HPDE6-E6E7 (cell line): ENCODE data around the gene TANC1.

Source experiments
- DNase-seq: peaks from one replicate; pipeline ENCODE4 v3.0.0; 2011; ENCODE audit warnings: missing footprints; ENCODE audit errors: extremely low spot score

Gene TANC1

DNA sequence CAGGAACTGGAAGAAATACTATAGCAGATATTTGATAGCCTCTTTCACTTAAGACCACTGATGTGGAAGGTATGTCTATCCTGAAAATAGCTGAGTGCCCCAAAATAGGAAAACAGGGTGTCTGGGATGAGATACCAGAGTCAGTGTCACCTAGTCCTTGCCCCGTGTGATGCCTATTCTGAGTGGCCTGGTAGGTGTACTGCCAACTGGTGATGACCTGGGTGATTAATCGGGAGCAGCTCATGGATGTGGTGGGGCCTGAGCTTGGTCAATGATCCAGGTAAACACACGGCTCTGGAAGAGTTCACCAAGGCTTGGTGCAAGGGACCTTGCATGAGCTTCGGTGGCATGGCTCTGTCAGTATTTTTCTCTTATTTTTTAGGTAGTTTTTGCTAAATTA, 95.2 kb downstream of the TANC1 start:
- no peak for DNase-seq

DNA sequence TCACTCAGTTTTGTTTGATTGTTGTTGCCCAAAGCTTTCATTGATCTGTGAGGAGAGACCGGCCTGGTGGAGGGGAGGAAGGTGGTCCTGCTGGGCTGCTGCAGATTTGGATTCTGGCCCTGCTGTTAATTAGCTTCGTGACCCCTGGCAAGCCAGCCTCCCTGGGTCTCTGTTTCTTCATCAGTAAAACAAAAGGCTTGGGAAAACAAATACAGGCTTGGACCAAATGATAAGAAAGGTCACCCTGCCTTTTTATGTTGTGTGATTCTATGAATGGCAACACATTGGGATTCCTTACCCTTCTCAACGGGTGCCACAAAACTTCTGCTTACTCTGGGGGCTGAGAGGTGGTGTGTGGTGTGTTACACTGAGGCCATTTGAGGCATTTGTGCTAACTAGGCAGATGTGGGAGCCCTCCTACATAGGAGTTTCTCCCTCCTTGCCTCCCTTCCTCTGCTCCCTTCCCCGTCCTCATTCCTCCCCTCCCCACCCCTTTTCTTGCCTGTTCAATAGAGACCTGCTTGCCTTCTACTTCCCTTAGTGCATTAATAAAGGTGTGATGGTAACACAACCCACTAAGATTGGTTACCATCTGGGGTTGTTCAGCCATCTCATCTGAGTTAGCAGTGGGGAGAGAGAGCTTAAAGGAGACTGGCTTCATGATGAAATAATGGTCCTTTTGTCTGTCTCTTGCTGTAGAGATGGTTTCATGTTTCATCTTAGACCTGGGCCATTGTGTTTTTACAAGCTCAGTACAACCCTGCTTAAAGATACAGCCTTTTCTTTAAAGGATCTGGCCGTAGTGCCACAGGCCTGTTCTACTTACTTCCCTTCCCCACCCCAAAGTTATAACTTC, 96.2 kb downstream of the TANC1 start:
- DNase-seq, result peak; percentile 26

DNA sequence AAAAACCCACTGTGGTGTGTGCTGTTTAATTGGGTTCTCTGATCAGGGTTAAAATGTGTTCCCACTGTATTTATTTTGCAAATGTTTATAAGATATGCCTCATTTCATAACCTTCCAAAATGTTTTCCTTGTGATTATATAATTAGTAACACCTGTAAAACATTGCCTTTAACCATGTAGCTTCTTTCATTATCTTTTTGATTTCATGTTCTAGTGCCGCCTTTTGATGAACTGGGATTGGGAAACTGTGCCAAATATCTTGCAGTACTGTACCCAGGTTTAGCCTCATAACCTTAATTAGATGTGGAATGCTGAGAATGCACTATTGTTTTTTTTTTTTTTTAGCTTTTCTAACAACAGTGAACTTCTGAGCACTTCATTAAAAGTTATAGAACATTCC, 96.9 kb downstream of the TANC1 start:
- DNase-seq, result no peak

DNA sequence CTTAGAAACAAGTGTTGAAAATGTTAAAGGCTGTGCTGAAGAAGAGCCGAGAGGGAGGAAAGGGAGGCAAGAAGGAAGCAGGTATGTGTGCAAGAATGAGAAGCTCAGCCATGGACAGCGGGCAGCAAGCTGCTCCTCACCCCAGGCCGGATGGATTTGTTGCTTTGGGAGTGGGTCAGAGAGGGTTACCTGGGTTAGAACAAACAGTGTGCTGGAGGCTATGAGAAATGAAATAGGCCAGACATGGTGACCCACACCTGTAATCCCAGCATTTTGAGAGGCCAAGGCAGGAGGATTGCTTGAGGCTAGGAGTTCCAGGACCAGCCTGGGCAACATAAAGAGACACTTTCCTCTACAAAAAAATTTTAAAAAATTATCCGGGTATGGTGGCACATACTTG, 97.5 kb downstream of the TANC1 start:
- DNase-seq, result no peak

DNA sequence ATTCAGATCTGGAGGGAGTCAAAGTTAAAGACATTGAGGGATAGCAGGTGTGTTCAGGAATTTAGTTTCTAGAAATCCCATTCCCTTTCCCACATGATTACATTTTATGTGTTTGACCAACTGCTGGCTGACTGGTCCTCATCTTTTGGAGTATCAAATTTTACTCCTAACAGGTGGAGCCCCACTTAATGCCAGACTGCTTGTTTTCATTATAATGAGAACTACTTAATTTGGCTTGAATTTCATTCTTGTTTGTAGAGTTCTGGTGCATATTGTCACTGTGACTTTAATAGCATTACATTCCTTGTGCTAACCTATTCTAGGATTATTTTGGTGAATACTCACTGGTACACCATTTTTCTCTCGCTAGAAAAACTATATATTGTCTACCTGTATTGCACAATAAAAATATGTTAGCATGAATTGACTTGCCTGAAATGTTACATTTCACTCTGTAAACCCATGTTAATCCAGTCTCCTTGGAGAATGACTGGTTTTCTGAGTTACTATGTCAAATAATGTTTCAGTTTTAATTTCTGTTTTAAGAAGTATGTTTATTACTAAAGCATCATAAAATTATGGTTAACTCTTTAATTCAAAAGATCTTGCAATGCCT, 98.2 kb downstream of the TANC1 start:
- DNase-seq, result no peak

DNA sequence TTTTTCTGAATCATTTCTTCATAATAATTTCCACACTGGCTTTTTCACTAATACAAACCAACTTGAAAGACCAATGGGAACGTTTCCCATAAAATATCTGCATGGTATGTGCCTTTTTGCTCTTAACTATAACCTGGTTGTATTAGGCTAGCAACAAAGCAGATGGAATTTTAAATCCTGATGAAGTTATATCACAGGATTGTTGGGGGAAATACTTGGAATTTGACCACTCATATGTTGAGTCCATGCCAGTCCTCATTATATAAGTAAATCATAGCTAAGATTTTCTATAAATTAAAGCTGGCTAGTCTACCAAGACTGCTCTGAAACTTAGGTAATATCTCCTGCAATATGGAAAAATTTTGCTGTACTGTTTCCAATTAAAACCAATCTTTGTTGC, 99.5 kb downstream of the TANC1 start:
- DNase-seq, result no peak

DNA sequence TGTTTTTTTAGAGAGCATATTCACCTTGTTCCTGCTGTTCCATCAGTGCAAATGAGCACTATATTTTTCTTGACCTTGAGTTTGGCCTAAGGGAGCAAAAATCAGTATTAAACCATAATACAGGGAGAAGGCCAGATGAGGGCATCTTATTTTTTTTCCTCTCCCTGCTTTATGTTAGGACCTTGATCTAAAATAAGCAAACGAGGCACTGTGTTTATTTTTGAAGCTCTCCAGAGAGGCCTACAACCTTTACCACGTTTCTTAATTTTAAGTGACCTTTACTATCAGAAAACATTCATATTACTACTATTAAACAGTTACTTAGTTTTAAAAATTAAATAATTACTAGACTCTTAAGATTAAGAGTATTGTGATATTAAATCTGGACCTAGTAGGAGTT, 100.8 kb downstream of the TANC1 start:
- DNase-seq, result no peak

DNA sequence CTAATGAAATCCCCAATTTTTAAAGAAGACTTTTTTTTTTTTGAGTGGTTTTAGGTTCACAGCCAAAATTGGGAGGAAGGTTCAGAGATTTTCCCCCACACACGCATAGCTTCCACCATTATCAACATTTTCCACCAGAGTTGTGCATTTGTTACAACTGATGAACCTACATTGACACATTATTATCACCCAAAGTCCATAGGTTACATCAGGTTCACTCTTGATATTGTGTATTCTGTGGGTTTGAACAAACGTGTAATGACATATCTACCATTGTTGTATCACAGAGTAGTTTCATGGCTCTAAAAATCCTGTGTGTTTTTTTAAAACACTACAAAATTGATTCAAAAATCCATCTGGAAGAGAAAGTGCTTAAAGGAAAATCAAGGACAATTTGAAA, 101.8 kb downstream of the TANC1 start:
- DNase-seq, result no peak

DNA sequence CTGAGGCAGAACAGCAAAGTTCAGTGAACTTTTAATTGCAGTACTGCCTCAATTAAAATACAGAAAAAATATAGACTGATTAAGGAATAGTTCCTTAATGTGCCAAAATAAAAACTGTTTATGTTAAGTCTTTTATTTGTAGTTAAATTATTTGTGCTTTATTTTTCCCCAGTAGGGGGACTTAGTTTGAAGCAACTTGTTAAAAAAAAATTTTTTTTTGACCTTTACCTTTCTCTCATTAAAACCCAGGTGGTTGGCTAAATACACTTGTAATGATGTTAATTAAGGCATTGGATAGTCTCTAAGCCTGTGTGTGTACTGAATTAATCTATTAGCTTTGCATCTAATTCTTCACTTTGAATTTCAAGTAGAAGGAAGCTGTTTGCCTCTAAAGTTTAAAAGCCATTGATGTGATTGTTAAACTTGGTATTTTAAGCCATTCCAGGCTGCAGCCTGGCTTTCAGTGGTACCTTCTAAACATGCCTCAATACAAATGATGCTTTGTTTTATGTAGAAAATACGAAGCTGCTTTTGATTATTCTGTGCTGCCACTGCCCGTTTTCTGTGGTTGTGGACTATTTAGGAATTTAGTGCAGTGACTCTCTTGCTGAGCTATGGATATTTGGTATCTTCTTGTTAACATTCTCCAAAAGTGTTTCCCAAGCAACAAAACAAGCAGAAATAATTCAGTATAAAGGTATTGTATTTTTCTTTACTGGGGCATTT, 102.9 kb downstream of the TANC1 start:
- no peak for DNase-seq

DNA sequence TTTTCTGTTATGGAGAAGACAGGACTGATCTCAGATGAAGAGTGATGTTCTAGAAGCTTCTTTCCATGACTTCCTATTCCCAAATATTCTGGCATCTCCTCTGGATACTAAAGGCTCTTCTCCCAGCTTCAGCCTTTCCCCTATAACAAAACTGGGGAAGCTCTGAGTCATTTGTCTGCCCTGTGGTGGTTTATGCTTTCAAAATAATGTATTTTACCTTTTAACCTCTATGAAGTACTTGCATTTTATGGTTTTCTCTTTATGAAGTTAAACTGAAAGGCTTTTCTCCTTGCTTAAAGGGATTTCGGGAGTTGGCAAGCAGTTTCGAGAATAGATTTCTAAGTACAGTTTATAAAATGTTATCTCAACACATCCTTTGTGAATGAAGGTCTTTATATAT, 104.4 kb downstream of the TANC1 start:
- no peak for DNase-seq

DNA sequence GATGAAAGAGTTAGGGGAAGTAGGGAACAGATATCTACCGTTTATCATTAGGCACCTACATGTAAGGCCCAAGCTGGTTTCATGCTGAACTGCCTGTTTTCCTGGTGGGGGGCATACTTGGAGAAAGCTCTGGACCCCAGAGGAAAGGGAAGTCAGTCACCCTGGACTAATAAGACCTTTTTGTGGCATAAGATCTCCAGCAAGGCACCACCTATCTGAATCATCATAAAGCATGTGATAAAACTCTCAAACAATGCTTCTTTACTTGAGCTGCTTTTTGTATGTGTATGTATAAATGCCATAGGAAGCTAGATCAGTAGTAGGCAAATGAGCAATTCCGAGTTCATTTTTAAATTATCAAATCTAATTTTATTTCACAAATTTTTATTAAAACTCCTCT, 104.8 kb downstream of the TANC1 start:
- no peak for DNase-seq

DNA sequence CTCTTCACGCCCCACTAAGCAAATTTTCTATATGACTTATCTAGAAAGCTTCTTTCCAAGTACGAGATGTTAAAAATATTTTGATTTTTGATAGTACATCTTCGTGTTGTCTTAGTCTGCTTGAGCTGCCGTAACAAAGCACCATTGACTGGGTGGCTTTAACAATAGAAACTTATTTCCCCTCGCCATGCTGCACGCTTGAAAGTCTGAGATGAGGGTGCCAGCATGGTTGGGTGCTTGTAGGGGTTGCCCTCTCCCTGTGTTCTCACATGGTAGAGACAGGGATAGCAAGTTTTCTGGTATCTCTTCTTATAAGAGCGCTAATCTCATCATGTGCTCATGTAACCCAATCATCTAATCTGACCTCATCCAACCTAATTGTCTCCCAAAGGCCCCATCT, 106.2 kb downstream of the TANC1 start:
- DNase-seq, result no peak

DNA sequence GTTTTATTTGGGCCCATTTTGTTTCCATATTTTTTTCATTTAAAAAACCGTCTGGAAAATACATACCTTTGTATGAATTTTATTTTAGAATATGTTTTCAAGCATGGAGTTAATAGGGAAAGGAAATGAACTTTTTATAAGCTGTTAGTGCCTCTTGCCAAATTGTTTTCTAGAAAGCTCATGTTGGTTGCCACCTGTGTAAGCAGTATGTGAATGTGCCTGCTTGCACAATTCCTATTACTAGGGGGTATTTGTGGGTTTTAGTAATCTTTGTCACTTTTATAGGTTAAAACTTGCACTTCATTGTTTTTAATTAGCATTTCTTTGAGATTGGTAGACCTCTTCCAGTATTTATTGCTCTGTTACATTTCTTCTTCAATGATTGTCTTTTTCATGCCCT, 107.3 kb downstream of the TANC1 start:
- no peak for DNase-seq

DNA sequence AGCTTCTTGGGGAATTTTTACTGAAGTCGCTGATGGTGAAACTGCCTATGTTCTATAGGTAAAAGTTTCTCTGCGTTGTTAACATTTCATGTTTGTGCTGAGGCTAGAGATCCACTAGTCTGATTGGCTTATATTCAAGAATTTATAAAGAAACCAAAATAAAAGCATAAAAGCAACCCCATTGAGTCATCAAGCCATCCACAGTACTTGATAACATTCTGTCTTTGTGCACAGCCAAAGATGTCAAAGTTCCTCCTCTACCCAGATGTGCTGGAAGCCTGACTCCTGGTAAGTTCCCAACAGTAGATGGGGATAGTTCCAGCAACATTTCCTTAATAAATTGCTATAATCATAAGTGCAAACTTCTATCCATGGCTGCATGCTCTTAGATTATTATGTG, 107.8 kb downstream of the TANC1 start:
- no peak for DNase-seq

DNA sequence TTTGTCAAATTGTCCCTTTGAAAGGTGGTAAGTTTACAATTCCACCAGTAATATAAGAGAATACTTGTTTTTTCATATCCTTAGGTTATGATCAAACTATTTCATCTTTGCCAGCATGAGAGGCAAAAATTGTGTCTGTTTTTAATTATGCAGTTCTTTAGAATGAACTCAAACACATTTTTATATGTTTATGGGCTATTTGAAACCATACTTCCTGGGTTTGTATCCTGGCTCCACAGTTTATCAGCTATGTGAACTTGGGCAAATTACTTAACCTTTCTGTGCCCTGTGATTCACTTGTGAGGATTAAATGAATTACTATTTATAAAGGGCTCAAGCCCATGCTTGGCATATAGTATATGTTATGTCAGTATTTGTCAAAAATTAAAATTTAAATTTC, 109.4 kb downstream of the TANC1 start:
- no peak for DNase-seq

DNA sequence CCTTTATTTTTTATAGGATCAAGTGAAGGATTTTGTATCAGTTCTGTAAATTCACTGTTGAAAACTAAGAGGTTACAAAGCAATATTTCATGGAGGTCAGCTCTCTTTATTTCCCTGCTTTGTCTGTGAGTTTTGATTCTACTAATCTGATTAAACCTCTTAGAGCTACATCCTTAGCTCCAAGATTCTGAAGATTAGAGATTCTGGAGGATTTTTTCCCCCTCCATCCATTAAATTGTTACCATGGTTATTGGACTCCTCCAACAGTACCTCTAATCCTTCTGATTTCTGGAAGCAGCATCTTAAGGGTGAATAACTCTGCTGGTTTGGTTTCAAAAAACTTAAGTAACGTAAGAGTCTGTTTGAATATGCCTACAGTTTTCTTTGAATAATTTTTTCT, 110.0 kb downstream of the TANC1 start:
- DNase-seq, result no peak

DNA sequence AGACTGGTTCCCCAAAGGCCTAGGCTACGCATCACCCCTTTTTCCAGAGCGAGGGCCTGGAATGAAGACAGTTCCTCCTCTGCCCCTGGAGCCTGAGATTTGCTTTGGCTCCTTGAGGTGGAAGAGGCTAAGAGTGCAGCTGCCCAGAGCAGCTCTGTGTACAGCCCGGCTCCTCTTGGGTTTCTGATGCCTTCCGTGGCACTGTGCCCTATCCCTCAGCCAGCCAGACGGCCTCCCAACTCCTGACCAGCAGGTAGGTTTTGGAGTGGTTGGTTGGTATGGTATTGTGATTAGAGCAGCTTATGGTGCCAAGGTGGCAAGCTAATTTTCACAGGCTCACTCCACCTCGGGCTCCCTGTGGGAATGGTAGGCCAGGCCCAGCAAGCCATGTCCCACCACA, 112.2 kb downstream of the TANC1 start:
- no peak for DNase-seq

DNA sequence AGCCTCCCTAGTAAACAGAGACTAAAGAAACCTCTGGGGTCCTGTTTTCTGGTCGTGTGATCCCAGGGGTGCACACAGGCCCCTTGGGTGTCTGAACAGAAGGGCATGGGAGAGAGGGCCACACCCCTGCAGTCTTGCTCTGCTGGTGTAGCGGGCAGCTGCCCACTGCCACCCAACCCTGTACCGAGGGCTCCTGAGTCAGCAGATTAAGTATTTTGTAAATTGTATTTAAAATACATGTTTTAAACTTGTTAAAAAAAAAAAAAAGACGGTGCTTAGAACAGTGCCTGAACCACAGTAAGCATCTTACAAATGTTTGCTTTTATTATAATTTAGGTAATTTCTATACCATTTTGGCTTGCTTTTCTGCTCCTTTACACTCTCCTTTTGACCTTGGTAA, 113.7 kb downstream of the TANC1 start:
- DNase-seq, result no peak

DNA sequence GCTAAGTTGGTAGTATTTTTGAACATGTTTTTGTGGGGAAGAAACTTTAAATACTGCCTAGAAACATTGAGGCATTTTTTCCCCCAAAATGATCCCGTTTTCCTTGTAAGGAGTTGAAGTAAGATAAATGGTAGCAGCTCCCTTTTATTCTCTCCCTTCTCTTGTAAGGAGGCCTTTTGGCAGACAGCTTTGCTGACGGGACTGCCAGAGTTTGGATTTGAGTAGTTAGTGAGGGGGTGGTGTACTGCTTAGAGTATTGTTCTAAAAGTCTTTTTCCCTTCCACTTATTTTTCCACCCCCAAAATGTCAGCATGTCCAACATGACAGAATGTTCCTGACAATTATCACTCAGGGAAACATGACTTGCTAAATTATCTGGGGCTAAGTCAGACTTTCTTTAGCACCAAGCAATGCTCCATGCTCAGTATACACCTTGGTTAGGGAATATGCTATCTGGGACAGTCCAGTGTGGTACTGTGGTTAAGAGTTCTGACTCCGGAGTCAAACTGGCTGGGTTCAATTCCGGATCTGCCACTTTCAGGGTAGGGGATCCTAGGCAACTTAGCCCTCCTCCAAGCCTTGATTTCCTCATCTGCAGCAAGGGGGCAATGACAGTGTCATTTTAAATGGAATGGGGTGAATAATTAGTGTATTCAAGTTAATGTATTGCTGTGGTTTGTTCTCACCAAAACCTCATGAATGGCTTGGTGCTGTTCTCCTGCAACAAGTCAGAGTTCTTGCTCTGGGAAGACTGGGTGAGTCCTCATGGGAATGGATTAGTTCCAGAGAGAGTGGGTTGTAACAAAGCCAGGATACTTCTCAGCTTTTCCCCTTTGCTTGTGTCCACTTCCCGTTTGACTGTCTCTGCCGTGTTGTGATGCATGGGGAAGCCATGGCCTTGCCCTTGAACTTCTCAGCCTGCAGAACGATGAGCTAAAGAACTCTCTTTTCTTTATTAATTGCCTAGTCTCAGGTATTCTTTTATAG, 116.2 kb downstream of the TANC1 start:
- no peak for DNase-seq

DNA sequence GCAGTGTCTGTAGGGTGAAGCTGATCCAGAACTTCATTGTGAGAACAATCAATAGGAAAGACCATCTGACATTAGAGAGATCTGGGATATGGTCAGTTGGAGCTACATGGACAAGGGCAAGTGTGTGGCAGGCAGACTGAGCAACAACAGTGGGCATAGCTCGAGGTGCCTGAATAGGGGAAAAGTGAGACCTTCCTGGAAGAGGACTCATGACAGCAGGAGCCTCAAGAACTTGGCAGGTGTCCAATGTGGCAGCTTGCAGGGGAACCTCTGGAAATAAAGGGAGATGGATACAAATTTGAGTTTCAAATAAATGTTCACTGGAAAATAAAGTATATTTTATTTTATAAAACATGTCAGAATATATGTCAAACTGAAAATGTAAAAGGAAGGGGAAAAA, 117.9 kb downstream of the TANC1 start:
- no peak for DNase-seq

DNA sequence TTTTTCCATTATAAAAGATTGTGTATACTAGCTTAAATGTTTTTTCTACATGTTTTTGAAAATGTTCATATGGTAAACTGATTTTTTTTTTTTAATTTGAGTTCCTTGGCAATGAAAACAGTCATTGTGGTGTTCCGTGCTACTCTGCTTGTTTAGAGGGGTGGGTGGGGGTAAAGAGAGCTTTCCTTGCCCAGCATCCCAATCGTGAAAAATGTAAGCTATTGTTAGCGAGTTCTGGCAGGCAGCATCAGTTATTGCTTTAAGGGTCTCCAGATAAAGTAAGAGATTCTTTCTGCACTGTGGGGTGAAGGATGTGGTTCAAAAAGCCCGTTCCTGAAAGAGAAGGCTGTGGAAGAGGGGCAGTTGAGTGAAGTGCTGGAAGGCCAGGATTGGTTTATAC, 118.4 kb downstream of the TANC1 start:
- no peak for DNase-seq

DNA sequence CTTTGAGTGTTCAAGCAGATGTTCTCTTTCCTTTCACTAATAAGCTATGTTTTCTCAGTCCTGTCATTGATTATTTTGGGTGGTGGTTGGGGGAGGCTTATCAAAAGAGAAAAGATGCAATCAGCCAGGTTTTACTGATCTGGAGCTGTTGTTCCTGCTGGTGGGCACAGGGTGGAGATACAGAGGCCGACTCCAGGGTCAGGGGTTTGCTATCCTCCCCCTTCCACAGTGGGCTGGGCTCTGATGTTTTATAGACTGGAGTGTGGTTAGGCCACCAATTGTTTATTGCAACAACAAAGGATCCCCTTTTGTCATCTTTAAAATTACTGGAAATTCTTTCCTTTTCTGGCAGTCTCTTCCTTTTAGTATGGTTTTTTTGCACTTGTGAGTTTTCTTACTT, 120.5 kb downstream of the TANC1 start:
- DNase-seq, result no peak
